ACC112 (cell line): Measurements from ENCODE around the gene STX2.
"Not testable (repeated sequence)": the region's sequence is repeated elsewhere in the genome, so short reads cannot be mapped to it uniquely, and the experiment has no call there.

Experiments used
- H2AFZ ChIP-seq: fragments of 200-600 bp; sonication (generic); one replicate; pipeline ENCODE4 v1.6.0; 2017; ENCODE audit warnings: antibody characterized with exemption, low read length; ENCODE audit not compliant: unreplicated experiment
- H3K27ac ChIP-seq: fragments of 200-600 bp; sonication (generic); 2 replicates; pipeline ENCODE4 v1.5.1; 2014; ENCODE audit warnings: low read depth, mild to moderate bottlenecking, antibody characterized with exemption, low read length, moderate library complexity
- H3K27me3 ChIP-seq: fragments of 200-600 bp; sonication (generic); 2 replicates; pipeline ENCODE4 v1.6.1; 2014; ENCODE audit warnings: mild to moderate bottlenecking, antibody characterized with exemption, low read length, moderate library complexity, mixed read lengths; ENCODE audit not compliant: insufficient read depth
- H3K36me3 ChIP-seq: fragments of 200-600 bp; sonication (generic); 2 replicates; pipeline ENCODE4 v1.6.1; 2016; ENCODE audit warnings: mild to moderate bottlenecking, antibody characterized with exemption, low read length, moderate library complexity, mixed read lengths; ENCODE audit not compliant: insufficient read depth
- H3K4me1 ChIP-seq: fragments of 200-600 bp; sonication (generic); one replicate; pipeline ENCODE4 v1.6.1; 2016; ENCODE audit warnings: low read length, mixed read lengths; ENCODE audit not compliant: insufficient read depth, unreplicated experiment, control insufficient read depth
- H3K4me3 ChIP-seq: fragments of 200-600 bp; sonication (generic); 2 replicates; pipeline ENCODE4 v1.5.1; 2014; ENCODE audit warnings: mild to moderate bottlenecking, low read depth, low read length
- H3K79me2 ChIP-seq: fragments of 200-600 bp; sonication (generic); one replicate; pipeline ENCODE4 v1.6.0; 2016; ENCODE audit warnings: low read length; ENCODE audit not compliant: control insufficient read depth, unreplicated experiment, insufficient read depth

The STX2 gene

GRCh38 chr12:130764475-130765185, 74.4 kb downstream of the STX2 start:
- no peak overlapping the region for H3K4me3 ChIP-seq
- H3K36me3 ChIP-seq, result no peaks in the 10 kb centered on the region
- H2AFZ ChIP-seq, result no peak overlapping the region
- H3K79me2 ChIP-seq, result no peaks in the 10 kb centered on the region
- H3K27me3 ChIP-seq, result peaks cover 24% of the 10 kb centered on the region
- H3K27ac ChIP-seq, result no peak overlapping the region
- H3K4me1 ChIP-seq, result no peaks in the 10 kb centered on the region

DNA sequence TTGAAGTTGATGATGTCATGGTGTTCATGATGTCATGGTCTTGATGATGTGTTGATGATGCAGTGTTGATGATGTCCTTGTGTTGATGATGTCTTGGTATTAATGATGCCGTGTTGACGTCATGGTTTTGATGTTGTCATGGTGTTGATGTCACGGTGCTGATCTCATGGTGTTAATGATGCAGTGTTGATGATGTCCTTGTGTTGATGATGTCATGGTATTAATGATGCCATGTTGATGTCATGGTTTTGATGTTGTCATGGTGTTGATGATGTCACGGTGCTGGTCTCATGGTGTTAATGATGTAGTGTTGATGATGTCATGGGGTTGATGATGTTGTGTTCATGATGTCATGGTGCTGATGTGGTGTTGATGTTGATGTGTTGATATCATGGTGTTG, 75.0 kb downstream of the STX2 start:
- Histone ChIP-seq H3K27ac (no peak overlapping the region), H3K4me3 (no peak overlapping the region), H3K4me1 (no peaks in the 10 kb centered on the region), H3K79me2 (no peaks in the 10 kb centered on the region), H3K27me3 (peaks cover 24% of the 10 kb centered on the region), H3K36me3 (no peaks in the 10 kb centered on the region), H2AFZ (no peak overlapping the region)

- no peaks in the 10 kb centered on the region for H3K36me3 ChIP-seq
- H3K4me3 ChIP-seq, result no peak overlapping the region
- no peak overlapping the region for H3K27ac ChIP-seq
- H3K4me1 ChIP-seq, result no peaks in the 10 kb centered on the region
- H3K27me3 ChIP-seq, result peaks cover 16% of the 10 kb centered on the region
- H2AFZ ChIP-seq, result no peak overlapping the region
- no peaks in the 10 kb centered on the region for H3K79me2 ChIP-seq
Measured at GRCh38 chr12:130762319-130762675, 76.8 kb downstream of the STX2 start.

DNA sequence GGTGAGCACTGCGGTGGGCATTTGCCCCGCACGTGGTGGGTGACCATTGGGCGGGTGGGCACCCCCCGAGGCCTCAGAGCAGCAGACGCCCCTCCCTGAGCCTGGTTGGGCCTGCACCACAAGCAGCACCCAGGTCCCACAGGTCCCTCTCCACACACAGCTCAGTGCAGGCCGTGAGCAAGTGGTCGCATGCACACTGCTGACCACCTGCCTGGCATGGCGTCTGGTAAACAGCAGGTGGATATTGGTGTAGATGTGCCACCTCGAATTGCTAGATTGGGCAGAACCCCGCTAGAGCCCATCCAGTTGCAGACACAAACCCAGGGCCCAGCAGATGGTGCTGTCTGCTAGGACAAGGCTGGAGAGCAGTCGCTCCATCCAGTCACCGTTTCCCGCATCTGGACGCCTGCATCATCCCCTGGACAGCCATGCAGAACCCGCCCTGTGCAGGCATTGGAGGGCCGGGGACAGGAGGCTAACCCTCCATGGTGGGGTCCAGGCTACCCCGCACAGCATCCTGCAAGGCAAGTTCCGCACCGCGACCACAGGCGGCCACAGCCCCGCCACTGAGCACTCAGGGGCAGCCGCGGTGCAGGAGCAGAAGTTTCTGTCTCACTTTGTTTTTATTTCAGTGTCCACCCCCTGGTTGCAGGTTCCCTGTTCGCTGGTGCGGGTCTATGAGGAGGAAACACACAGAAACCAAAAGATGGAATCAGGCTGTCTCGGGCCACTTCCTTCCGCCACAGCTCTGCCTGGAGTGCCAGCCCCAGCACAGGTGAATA, 77.3 kb downstream of the STX2 start:
- Histone ChIP-seq H3K27ac (no peak overlapping the region), H2AFZ (no peak overlapping the region), H3K4me1 (no peaks in the 10 kb centered on the region), H3K36me3 (no peaks in the 10 kb centered on the region), H3K79me2 (no peaks in the 10 kb centered on the region), H3K4me3 (no peak overlapping the region), H3K27me3 (peaks cover 13% of the 10 kb centered on the region)

GRCh38 chr12:130754234-130754901, 84.7 kb downstream of the STX2 start:
- Histone ChIP-seq H3K79me2 (no peaks in the 10 kb centered on the region), H3K36me3 (no peaks in the 10 kb centered on the region), H3K27ac (no peak overlapping the region), H3K4me1 (no peaks in the 10 kb centered on the region), H3K27me3 (no peaks in the 10 kb centered on the region; the same call in 1 of the 2 replicates), H2AFZ (no peak overlapping the region), H3K4me3 (no peak overlapping the region)

DNA sequence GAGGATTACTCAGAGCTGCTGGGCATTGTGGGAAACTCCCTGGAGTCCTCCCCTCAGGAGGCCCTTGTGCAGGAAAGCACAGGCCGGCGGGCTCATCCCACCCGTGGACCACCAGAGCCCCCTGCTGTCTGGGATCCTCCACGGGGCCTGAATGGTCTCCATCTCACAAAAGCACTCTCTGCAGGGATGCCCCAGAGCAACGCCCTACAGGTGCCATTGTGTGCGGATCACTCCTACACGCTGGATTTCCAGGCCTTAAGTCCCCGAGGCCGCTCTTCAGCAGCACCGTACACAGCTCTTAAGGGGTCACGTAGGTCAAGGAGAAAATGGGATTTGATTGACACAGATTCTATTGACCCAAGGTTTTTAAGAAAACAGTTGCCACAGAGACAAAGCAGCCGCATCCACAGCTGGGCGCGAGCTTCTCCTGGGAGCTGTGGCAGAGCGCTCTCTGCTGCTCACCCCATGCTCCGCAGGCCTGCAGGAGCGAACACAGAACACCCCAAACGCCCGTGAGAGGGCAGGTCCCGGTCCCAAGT, 86.3 kb downstream of the STX2 start:
- no peak overlapping the region for H2AFZ ChIP-seq
- no peaks in the 10 kb centered on the region for H3K36me3 ChIP-seq
- H3K4me3 ChIP-seq, result no peak overlapping the region
- H3K79me2 ChIP-seq, result no peaks in the 10 kb centered on the region
- no peaks in the 10 kb centered on the region; the same call in 1 of the 2 replicates for H3K27me3 ChIP-seq
- no peak overlapping the region for H3K27ac ChIP-seq
- H3K4me1 ChIP-seq, result no peaks in the 10 kb centered on the region

DNA sequence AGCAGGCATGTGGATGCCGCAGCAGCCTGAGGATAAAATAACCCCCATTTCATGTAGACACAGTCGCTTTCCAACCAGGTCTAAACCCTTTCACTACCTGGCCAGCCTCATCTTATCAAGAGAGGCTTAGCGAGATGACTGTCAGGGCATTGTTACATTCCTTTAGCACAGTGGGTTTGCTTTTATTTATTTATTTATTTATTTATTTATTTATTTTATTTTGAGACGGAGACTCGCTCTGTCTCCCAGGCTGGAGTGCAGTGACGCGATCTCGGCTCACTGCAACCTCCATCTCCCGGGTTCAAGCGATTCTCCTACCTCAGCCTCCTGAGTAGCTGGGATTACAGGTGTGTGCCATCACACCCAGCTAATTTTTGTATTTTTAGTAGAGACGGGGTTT, 87.0 kb downstream of the STX2 start:
- not testable (repeated sequence) for H3K4me1 ChIP-seq, H2AFZ ChIP-seq, H3K27ac ChIP-seq, H3K79me2 ChIP-seq, H3K27me3 ChIP-seq, H3K4me3 ChIP-seq, H3K36me3 ChIP-seq

GRCh38 chr12:130748786-130749185, 90.3 kb downstream of the STX2 start:
- Histone ChIP-seq H3K27ac (no peak overlapping the region), H2AFZ (no peak overlapping the region), H3K27me3 (no peaks in the 10 kb centered on the region; the same call in 1 of the 2 replicates), H3K4me3 (no peak overlapping the region), H3K36me3 (no peaks in the 10 kb centered on the region), H3K79me2 (no peaks in the 10 kb centered on the region), H3K4me1 (no peaks in the 10 kb centered on the region)

GRCh38 chr12:130747867-130748740, 90.9 kb downstream of the STX2 start:
- no peaks in the 10 kb centered on the region for H3K36me3 ChIP-seq
- H3K27ac ChIP-seq, result no peak overlapping the region
- H3K79me2 ChIP-seq, result no peaks in the 10 kb centered on the region
- no peak overlapping the region for H2AFZ ChIP-seq
- H3K4me1 ChIP-seq, result no peaks in the 10 kb centered on the region
- no peak overlapping the region for H3K4me3 ChIP-seq
- H3K27me3 ChIP-seq, result no peaks in the 10 kb centered on the region; the same call in 1 of the 2 replicates

GRCh38 chr12:130746546-130746945, 92.5 kb downstream of the STX2 start:
- Histone ChIP-seq H3K27me3 (no peaks in the 10 kb centered on the region; the same call in 1 of the 2 replicates), H2AFZ (no peak overlapping the region), H3K27ac (no peak overlapping the region)

More at GRCh38 chr12:130746546-130746945, 92.5 kb downstream of the STX2 start:
- H3K4me3 ChIP-seq, result no peak overlapping the region
- H3K79me2 ChIP-seq, result no peaks in the 10 kb centered on the region
- no peaks in the 10 kb centered on the region for H3K36me3 ChIP-seq
- no peaks in the 10 kb centered on the region for H3K4me1 ChIP-seq
